Transverse colon (tissue), 4 donors: ENCODE measurements around the gene TRAPPC10.

ENCODE experiments used
- EP300 ChIP-seq: sonication (generic); formaldehyde crosslinking; IDR thresholded peaks from one replicate; pipeline ENCODE4 v1.6.1; 2017; ENCODE audit warnings: antibody characterized with exemption, low read depth
- POLR2A ChIP-seq: fragments of 450-650 bp; IDR thresholded peaks from one replicate; pipeline ENCODE4 v1.6.1; 2016; ENCODE audit warnings: antibody characterized with exemption, mild to moderate bottlenecking, moderate library complexity
- POLR2AphosphoS5 ChIP-seq, 3 donors: sonication (generic); formaldehyde crosslinking; IDR thresholded peaks; one replicate each; pipeline ENCODE4 v1.6.1; 2016; ENCODE audit warnings: antibody characterized with exemption in 3 of 3
- TF ChIP-seq, protein P1 (sequence below), 5 experiments: fragments of 200-600 bp in 3 of 5; fragments of 450-650 bp in 2 of 5; sonication (generic) in 3 of 5; IDR thresholded peaks; 1 replicate in 2 of 5; 2 replicates in 3 of 5; pipeline ENCODE4 v1.5.1; 2016 to 2017; ENCODE audit warnings: antibody characterized with exemption in 5 of 5, inconsistent platforms in 3 of 5, mild to moderate bottlenecking in 2 of 5, moderate library complexity in 1 of 5

DNA sequence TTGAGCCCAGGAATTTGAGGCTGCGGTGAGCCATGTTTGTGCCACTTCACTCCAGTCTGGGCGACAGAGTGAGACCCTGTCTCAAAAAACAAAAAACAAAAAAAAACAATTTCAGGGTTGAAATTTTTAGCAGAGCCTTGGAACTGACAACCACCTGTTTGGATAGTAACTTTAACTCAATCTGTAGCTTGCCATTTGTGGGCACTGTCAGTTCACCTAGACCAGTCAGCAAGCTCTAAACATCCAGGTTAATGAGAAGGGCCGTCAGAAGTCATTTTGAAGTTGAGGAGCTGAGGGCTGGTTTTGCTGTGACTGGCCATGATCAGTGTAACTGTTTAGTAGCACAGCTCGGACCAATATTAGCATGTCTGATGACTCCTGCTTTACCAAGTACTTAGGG lies 8.4 kb downstream of the TRAPPC10 start:
- TF ChIP-seq, protein P1, sequence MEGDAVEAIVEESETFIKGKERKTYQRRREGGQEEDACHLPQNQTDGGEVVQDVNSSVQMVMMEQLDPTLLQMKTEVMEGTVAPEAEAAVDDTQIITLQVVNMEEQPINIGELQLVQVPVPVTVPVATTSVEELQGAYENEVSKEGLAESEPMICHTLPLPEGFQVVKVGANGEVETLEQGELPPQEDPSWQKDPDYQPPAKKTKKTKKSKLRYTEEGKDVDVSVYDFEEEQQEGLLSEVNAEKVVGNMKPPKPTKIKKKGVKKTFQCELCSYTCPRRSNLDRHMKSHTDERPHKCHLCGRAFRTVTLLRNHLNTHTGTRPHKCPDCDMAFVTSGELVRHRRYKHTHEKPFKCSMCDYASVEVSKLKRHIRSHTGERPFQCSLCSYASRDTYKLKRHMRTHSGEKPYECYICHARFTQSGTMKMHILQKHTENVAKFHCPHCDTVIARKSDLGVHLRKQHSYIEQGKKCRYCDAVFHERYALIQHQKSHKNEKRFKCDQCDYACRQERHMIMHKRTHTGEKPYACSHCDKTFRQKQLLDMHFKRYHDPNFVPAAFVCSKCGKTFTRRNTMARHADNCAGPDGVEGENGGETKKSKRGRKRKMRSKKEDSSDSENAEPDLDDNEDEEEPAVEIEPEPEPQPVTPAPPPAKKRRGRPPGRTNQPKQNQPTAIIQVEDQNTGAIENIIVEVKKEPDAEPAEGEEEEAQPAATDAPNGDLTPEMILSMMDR (IDR thresholded peaks at IDR 0.05) = no peak
- TF ChIP-seq POLR2A (no peak), POLR2AphosphoS5 (IDR thresholded peaks at IDR 0.05) (no peak), EP300 (no peak)
